IMR-90 (cell line): ENCODE results near the gene CNIH2. TPM values are rescaled to one million over a fixed set of nuclear protein-coding genes. Genes with fewer than 3 reads are reported as not detected.

Source experiments
- ATAC-seq: fragments of 200-7000 bp; cut with Tn5 transposase; 2 replicates; pipeline ENCODE4 v1.9.1; 2020; ENCODE audit warnings: low read depth, mild to moderate bottlenecking, moderate library complexity
- BruUV-seq: library from RNA; stranded (reverse); fragments of 400-500 nt; replicated peaks from 2 replicates; lab custom pipeline; 2021; lab: Mats Ljungman, UMichigan
- CTCF ChIA-PET: fragments of 300-600 bp; formaldehyde crosslinking; extraction: SDS; loops from one replicate; lab custom pipeline; 2021; ENCODE audit warnings: antibody characterized with exemption; lab: Yijun Ruan, JAX
- POLR2A ChIA-PET: fragments of 300-600 bp; sonication (Branson Sonifier 250); formaldehyde crosslinking; loops from one replicate; lab custom pipeline; 2022; ENCODE audit warnings: antibody characterized with exemption; ENCODE audit not compliant: unreplicated experiment; lab: Charles Lee
- DNase-seq: peaks from one replicate; pipeline ENCODE4 v3.0.0; 2013
- H2AFZ ChIP-seq: replicated peaks from 2 replicates; pipeline ENCODE3; 2013; ENCODE audit warnings: low read length, mild to moderate bottlenecking; ENCODE audit not compliant: poor library complexity
- H2AK5ac ChIP-seq: 2 replicates; pipeline ENCODE4 v1.6.1; 2013; ENCODE audit warnings: low read depth, low read length, inconsistent platforms
- H2AK9ac ChIP-seq: replicated peaks from 2 replicates; pipeline ENCODE3; 2013; ENCODE audit warnings: mild to moderate bottlenecking, low read depth, low read length, moderate library complexity; ENCODE audit not compliant: poor library complexity
- H2BK120ac ChIP-seq: 2 replicates; pipeline ENCODE4 v1.6.1; 2013; ENCODE audit warnings: low read depth, low read length, inconsistent platforms
- H2BK15ac ChIP-seq: 3 replicates; pipeline ENCODE4 v1.6.1; 2013; ENCODE audit warnings: low read depth, low read length, inconsistent platforms
- H2BK20ac ChIP-seq: 2 replicates; pipeline ENCODE4 v1.6.1; 2013; ENCODE audit warnings: low read depth, mild to moderate bottlenecking, inconsistent platforms, low read length, moderate library complexity
- H2BK5ac ChIP-seq: 2 replicates; pipeline ENCODE4 v1.6.1; 2013; ENCODE audit warnings: mild to moderate bottlenecking, low read depth, low read length, inconsistent platforms; ENCODE audit not compliant: poor library complexity, severe bottlenecking
- H3K14ac ChIP-seq: replicated peaks from 2 replicates; pipeline ENCODE4 v1.6.1; 2013; ENCODE audit warnings: low read depth, low read length, inconsistent platforms
- H3K18ac ChIP-seq: 2 replicates; pipeline ENCODE4 v1.6.1; 2013; ENCODE audit warnings: low read depth, low read length, control low read depth
- H3K23ac ChIP-seq: 2 replicates; pipeline ENCODE4 v1.6.1; 2013; ENCODE audit warnings: low read depth, low read length, inconsistent platforms
- H3K27ac ChIP-seq: 2 replicates; pipeline ENCODE4 v1.5.1; 2013; ENCODE audit warnings: mild to moderate bottlenecking, control low read depth, low read length; ENCODE audit not compliant: insufficient read depth
- H3K27me3 ChIP-seq: 2 replicates; pipeline ENCODE4 v1.6.1; 2013; ENCODE audit warnings: low read length; ENCODE audit not compliant: control insufficient read depth, insufficient read depth
- H3K36me3 ChIP-seq: 2 replicates; pipeline ENCODE4 v1.6.1; 2013; ENCODE audit warnings: low read length, mixed read lengths; ENCODE audit not compliant: control insufficient read depth, insufficient read depth
- H3K4ac ChIP-seq: 2 replicates; pipeline ENCODE4 v1.6.1; 2013; ENCODE audit warnings: low read depth, low read length, inconsistent platforms
- H3K4me1 ChIP-seq: 2 replicates; pipeline ENCODE4 v1.6.1; 2013; ENCODE audit warnings: low read length, mixed read lengths; ENCODE audit not compliant: control insufficient read depth, insufficient read depth
- H3K4me2 ChIP-seq: 2 replicates; pipeline ENCODE4 v1.6.1; 2013; ENCODE audit warnings: low read depth, mild to moderate bottlenecking, control low read depth, low read length, moderate library complexity
- H3K4me3 ChIP-seq: 2 replicates; pipeline ENCODE4 v1.5.1; 2013; ENCODE audit warnings: low read depth, mild to moderate bottlenecking, control low read depth, low read length, moderate library complexity; ENCODE audit not compliant: insufficient read depth
- H3K56ac ChIP-seq: 2 replicates; pipeline ENCODE4 v1.6.1; 2013; ENCODE audit warnings: low read length, inconsistent platforms; ENCODE audit not compliant: insufficient read depth; ENCODE audit errors: extremely low read depth
- H3K79me1 ChIP-seq, 2 experiments: 2 replicates each; pipeline ENCODE4 v1.6.1; 2013; ENCODE audit warnings: low read length in 2 of 2, inconsistent platforms in 1 of 2, low read depth in 1 of 2
- H3K9ac ChIP-seq: 2 replicates; pipeline ENCODE4 v1.6.1; 2013; ENCODE audit warnings: low read depth, low read length, control low read depth
- H3K9me1 ChIP-seq: 2 replicates; pipeline ENCODE4 v1.6.1; 2013; ENCODE audit warnings: low read length, inconsistent platforms; ENCODE audit not compliant: insufficient read depth
- H3K9me3 ChIP-seq: 2 replicates; pipeline ENCODE4 v1.6.1; 2013; ENCODE audit warnings: low read length; ENCODE audit not compliant: control insufficient read depth, insufficient read depth
- H4K20me1 ChIP-seq: 2 replicates; pipeline ENCODE4 v1.6.1; 2013; ENCODE audit warnings: low read length, inconsistent platforms; ENCODE audit not compliant: insufficient read depth
- H4K5ac ChIP-seq: 2 replicates; pipeline ENCODE4 v1.6.1; 2013; ENCODE audit warnings: mild to moderate bottlenecking, low read depth, low read length, control low read depth
- H4K8ac ChIP-seq, 2 experiments: 2 replicates each; pipeline ENCODE4 v1.6.1; 2013; ENCODE audit warnings: low read depth in 2 of 2, low read length in 2 of 2, control low read depth in 1 of 2, inconsistent platforms in 1 of 2
- H4K91ac ChIP-seq: 2 replicates; pipeline ENCODE4 v1.6.1; 2013; ENCODE audit warnings: low read depth, low read length, inconsistent platforms; ENCODE audit not compliant: insufficient read depth
- BHLHE40 ChIP-seq: fragments of 150-350 bp; IDR thresholded peaks from 2 replicates; pipeline ENCODE4 v1.6.1; 2016; ENCODE audit warnings: mild to moderate bottlenecking, low read depth, low read length
- RCOR1 ChIP-seq: IDR thresholded peaks from 2 replicates; pipeline ENCODE4 v1.6.1; 2012; ENCODE audit warnings: mild to moderate bottlenecking, low read length, improper control_type of control experiment; ENCODE audit not compliant: insufficient replicate concordance
- WGBS, 2 experiments: methylation state at CpG; one replicate each; pipeline versions ENCODE4 v1.1.5 to v1.1.7; 2013; ENCODE audit warnings: missing lambda C conversion rate in 2 of 2; ENCODE audit not compliant: insufficient read length in 1 of 2; ENCODE audit errors: extremely low coverage in 2 of 2; 5-methylcytosine and 5-hydroxymethylcytosine counted together
- dilution Hi-C: fragments of 300-500 bp; cut with HindIII; formaldehyde crosslinking; loops from one replicate; pipeline ENCODE4 v1.14.3; 2018; ENCODE audit warnings: low sequenced_read_pairs; ENCODE audit not compliant: unreplicated experiment
- in situ Hi-C: fragments of 300-500 bp; cut with MboI; formaldehyde crosslinking; loops from 3 replicates; pipeline ENCODE4 v1.14.3; 2019; ENCODE audit warnings: low sequenced_read_pairs, inconsistent platforms, mixed read lengths
- intact Hi-C: fragments of 100-400 bp; cut with micrococcal nuclease; formaldehyde crosslinking; loops from 2 replicates; pipeline ENCODE4 v1.10.0; 2022
- polyA plus RNA-seq, 3 experiments: library from polyadenylated mRNA; depleted of rRNA; stranded (reverse); fragments of >200 nt; gene quantifications; 2 replicates each; pipeline ENCODE4 v1.2.3, GENCODE V29; 2012; ENCODE audit warnings: low replicate concordance in 1 of 3
- total RNA-seq: library from RNA; depleted of rRNA; stranded (reverse); fragments of >200 nt; gene quantifications from 2 replicates; pipeline ENCODE4 v1.2.3, GENCODE V29; 2012

The CNIH2 gene
- total and polyA plus RNA-seq, 2 of the 4 experiments (the other 2 are of a cell fraction) = 0.54 to 3.4 TPM

DNA sequence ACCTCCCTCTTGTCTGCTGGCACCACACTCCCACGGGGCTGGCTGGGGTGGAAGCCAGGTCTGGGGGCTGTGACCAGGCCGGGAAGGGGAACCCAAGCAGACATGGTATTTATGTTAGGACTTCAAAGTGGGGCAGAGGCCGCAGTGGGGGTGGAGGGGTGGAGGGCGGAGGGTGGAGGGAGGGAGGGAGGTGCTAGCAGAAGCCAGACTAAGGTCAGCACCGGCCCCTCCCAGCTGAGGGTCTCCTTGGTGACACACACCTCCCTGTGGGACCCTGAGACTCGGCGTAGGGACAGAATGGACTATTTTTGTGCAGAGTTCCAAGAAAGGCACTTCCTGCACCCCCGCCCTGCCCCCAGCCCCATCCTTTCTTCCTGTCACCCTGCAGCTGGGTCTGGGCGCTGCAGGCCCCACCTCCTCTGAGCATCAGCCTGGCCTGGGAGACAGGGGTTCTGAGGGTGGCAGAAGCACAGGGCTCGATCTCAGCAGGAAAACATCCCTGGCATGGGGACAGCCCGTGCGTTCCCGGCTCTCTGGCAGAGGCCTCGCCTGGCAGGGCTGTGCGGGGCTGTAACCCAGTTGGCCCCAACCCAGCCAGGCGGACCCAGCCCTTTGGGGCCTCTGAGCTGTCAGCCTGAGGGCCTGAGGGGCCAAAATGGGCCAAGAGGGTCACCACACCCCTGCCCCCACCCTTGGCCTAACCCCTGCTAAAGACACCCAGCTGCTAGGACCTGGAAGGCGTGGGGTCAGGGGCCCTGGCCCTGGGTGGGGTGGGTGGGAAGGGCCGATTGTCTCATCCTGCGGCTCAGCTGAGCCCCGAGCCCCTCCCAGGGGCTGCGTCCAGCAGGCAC lies 48.5 kb downstream of the CNIH2 start:
- H4K91ac ChIP-seq = peak overlapping the region; percentile 100
- peak overlapping the region; percentile 100 for H2AK9ac ChIP-seq
- no peaks in the 10 kb centered on the region for H3K27me3 ChIP-seq
- no TSS peak for BruUV-seq
- H3K56ac ChIP-seq = peak overlapping the region; percentile 90; the same call in 1 of the 2 replicates
- H3K4me3 ChIP-seq = no peak overlapping the region
- in situ Hi-C loops = no loop called here
- peak overlapping the region; percentile 100 for H3K14ac ChIP-seq
- peaks cover 0 to 38% of the 10 kb centered on the region in 2 experiments; a peak in 3 of 4 replicates for H3K79me1 ChIP-seq
- H4K20me1 ChIP-seq = no peaks in the 10 kb centered on the region
- H2BK5ac ChIP-seq = peak overlapping the region; percentile 100
- peak overlapping the region; percentile 93 for H3K23ac ChIP-seq
- peak overlapping the region; percentile 100 for H3K4ac ChIP-seq
- no peak for DNase-seq
- H4K5ac ChIP-seq = peak overlapping the region; percentile 88
- H2AFZ ChIP-seq = peak overlapping the region; percentile 96
- ChIA-PET CTCF (interaction anchor here (0.6 to 1.0 kb wide), 4 partner anchors 13 to 62 kb away, joined by 4 read pairs; no protein-coding TSS in a partner anchor), POLR2A (interaction anchor here (0.5 to 1.1 kb wide), 10 partner anchors 8 to 827 kb away, joined by 3 to 18 read pairs (median 4); partner anchors contain the start of genes CD248, RIN1, RNASEH2C and YIF1A)
- no peaks in the 10 kb centered on the region for H3K9me3 ChIP-seq
- peaks cover 29% of the 10 kb centered on the region for H3K9me1 ChIP-seq
- H3K36me3 ChIP-seq = peaks cover 1% of the 10 kb centered on the region
- peak overlapping the region; percentile 81 to 100 for H4K8ac ChIP-seq
- dilution Hi-C loops = no loop called here
- peak overlapping the region; percentile 13; the same call in 1 of the 2 replicates for H3K4me2 ChIP-seq
- intact Hi-C loops = no loop called here
- H2BK15ac ChIP-seq = peak overlapping the region; percentile 100
- TF ChIP-seq BHLHE40 (peak; percentile 33; the same call in 1 of the 2 replicates), RCOR1 (no peak)
- peak overlapping the region; percentile 88 for H3K18ac ChIP-seq
- H2BK120ac ChIP-seq = peak overlapping the region; percentile 100
- peaks cover 43% of the 10 kb centered on the region for H3K4me1 ChIP-seq
- peak overlapping the region; percentile 100 for H2AK5ac ChIP-seq
- peak overlapping the region; percentile 56 for H3K9ac ChIP-seq
- ATAC-seq = peak; percentile 54
- 0% methylated on average over 5 of the region's 21 CpGs; no CpG with 5 or more reads in 1 of the 2 experiments for WGBS, 2 experiments
- H2BK20ac ChIP-seq = peak overlapping the region; percentile 100
- peak overlapping the region; percentile 95 for H3K27ac ChIP-seq
